Measurements from ENCODE around the gene NOL9.

The NOL9 gene

GRCh38 chr1:6596886-6597776 is 42.8 kb upstream of the NOL9 start:
- Histone ChIP-seq H3K9me3 (replicated peaks; ENCODE audit: low read length) (no peaks in the 10 kb centered on the region), H3K4me2 (ENCODE audit: low read length) (peak overlapping the region; percentile 43), H3K4me1 (ENCODE audit: control insufficient read depth, insufficient read depth, low read length) (peaks cover 35% of the 10 kb centered on the region), H3K9ac (ENCODE audit: low read depth, low read length) (peak overlapping the region; percentile 6), H3K4me3 (ENCODE audit: low read length) (no peak overlapping the region), H3K27me3 (ENCODE audit: control insufficient read depth, insufficient read depth, low read length) (no peaks in the 10 kb centered on the region), H3K36me3 (ENCODE audit: insufficient read depth, low read length) (peaks cover 71% of the 10 kb centered on the region)

- no peak overlapping the region for H3K9ac ChIP-seq (ENCODE audit: low read depth, low read length)
- H3K4me1 ChIP-seq (ENCODE audit: control insufficient read depth, insufficient read depth, low read length): peaks cover 43% of the 10 kb centered on the region
- no peak overlapping the region for H3K4me3 ChIP-seq (ENCODE audit: low read length)
- peaks cover 79% of the 10 kb centered on the region for H3K36me3 ChIP-seq (ENCODE audit: insufficient read depth, low read length)
- H3K27me3 ChIP-seq (ENCODE audit: control insufficient read depth, insufficient read depth, low read length): no peaks in the 10 kb centered on the region
- peak overlapping the region; percentile 23 for H3K4me2 ChIP-seq (ENCODE audit: low read length)
- no peaks in the 10 kb centered on the region for H3K9me3 ChIP-seq (replicated peaks; ENCODE audit: low read length)
These were observed 42.0 kb upstream of the NOL9 start for GRCh38 chr1:6596351-6596750.

DNA sequence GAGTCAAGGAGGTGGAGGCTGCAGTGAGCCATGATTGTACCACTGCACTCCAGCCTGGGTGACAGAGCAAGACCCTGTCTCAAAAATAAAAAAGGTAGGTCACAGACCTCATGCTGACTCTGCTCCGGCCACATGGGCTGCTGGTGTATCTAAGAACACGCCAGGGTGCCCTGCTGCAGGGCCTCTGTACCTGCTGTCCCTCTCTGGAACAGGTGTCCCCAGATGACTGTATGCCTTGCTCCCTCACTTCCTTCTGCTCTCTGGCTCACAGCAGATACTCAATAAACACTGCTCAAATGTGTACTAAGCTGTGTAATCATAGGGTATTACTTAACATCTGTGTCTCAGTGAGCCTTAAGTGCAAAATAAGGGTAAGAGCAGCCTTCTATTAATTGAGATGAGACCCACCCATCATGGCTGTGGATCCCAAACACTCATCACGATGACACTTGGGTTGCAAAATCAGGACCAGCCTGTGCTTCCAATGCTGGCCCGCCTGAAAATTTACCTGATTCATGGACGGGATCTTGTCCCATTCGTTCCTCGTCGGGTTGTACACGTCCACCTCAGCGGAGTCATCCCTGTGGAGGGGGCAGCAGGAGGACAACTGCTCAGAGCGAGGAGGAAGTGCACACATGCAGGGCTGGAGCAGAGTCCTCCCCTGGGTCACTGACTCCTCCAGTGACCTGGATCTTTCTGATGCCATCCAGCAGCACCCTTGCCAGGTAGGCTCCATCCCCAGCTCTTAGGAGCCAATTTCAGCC is 40.8 kb upstream of the NOL9 start:
- Histone ChIP-seq H3K27me3 (ENCODE audit: control insufficient read depth, insufficient read depth, low read length) (no peaks in the 10 kb centered on the region), H3K9ac (ENCODE audit: low read depth, low read length) (no peak overlapping the region), H3K9me3 (replicated peaks; ENCODE audit: low read length) (no peaks in the 10 kb centered on the region), H3K36me3 (ENCODE audit: insufficient read depth, low read length) (peaks cover 87% of the 10 kb centered on the region), H3K4me3 (ENCODE audit: low read length) (no peak overlapping the region), H3K4me2 (ENCODE audit: low read length) (no peak overlapping the region), H3K4me1 (ENCODE audit: control insufficient read depth, insufficient read depth, low read length) (peaks cover 48% of the 10 kb centered on the region)

DNA sequence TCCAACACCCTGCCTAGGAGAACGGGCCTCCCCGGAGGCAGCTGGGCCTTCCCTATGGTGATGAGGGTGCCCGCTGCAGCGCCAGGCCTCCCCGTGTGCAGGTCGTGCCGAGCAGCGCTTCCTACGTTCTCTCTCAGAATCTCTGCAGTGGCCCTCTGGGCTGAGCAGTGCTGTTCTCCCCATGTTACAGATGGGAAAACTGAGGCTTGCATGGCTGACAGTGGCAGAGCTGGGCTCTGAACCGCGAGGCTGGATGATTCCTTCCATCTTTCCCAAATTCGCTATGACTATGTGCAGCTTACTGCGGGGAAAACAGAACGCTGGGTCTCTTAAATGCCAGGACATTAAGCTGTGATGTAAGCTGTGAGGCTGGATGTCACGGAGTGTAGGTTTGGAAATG is 39.5 kb upstream of the NOL9 start:
- Histone ChIP-seq H3K4me2 (ENCODE audit: low read length) (no peak overlapping the region), H3K4me3 (ENCODE audit: low read length) (no peak overlapping the region), H3K36me3 (ENCODE audit: insufficient read depth, low read length) (peaks cover 94% of the 10 kb centered on the region), H3K4me1 (ENCODE audit: control insufficient read depth, insufficient read depth, low read length) (peaks cover 45% of the 10 kb centered on the region), H3K9me3 (replicated peaks; ENCODE audit: low read length) (no peaks in the 10 kb centered on the region), H3K9ac (ENCODE audit: low read depth, low read length) (no peak overlapping the region), H3K27me3 (ENCODE audit: control insufficient read depth, insufficient read depth, low read length) (no peaks in the 10 kb centered on the region)

DNA sequence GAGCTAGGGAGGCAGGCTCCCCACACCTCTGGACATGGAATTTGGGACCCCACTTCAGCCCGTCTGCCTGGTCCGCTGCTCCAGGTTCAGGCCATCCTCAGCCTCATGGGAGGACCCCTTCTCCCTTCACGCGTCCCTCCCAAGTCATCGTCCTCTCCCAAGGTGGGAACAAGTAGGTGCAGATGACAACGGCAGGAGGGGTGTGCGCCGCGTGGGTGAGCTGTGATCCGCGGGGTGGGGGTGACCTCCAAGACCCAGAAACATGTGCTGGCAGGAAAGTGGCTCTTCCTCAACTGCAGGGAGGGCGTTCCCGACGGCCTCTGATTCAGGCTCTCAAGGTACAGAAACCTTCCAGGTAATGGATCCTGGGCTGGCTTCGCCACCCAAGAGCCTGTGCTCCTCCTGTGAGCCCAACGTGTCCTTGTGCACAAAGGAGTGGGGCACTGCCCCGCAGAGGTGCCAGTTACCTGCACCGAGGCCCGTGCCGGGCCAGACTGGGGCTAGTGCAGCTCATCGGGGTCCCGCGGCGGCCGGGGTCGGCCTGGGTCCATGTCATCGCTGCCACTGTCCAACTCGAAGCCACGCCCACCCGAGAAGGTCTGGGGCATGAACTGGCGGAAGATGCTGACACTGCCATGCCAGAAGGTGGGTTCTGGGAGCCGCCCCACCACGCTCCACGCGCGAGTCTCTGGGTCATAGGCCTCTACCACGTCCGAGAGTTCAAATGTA is 38.7 kb upstream of the NOL9 start:
- H3K4me2 ChIP-seq (ENCODE audit: low read length): no peak overlapping the region
- H3K4me3 ChIP-seq (ENCODE audit: low read length): no peak overlapping the region
- no peak overlapping the region for H3K9ac ChIP-seq (ENCODE audit: low read depth, low read length)
- peaks cover 96% of the 10 kb centered on the region for H3K36me3 ChIP-seq (ENCODE audit: insufficient read depth, low read length)
- no peaks in the 10 kb centered on the region for H3K27me3 ChIP-seq (ENCODE audit: control insufficient read depth, insufficient read depth, low read length)
- H3K9me3 ChIP-seq (replicated peaks; ENCODE audit: low read length): no peaks in the 10 kb centered on the region
- peaks cover 38% of the 10 kb centered on the region for H3K4me1 ChIP-seq (ENCODE audit: control insufficient read depth, insufficient read depth, low read length)

DNA sequence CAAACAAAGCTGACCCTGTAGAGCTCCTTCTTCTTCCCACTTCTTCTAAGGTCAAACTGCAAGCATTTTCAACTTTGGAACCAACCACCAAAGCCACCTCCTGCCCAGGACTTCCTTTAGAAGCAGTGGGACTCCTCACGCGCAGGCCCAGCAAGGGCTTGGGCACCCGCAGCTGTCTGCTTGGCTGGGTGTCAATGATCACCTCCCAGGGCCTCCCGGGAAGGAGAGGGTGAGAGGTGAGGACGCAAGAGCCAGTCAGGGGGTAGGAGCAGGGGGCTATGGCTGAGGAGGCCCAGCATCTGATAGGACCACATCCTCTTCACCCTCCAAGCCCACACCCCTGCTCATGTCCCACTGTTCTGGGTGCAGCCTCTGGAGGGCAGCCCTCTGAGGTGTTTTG is 38.1 kb upstream of the NOL9 start:
- H3K36me3 ChIP-seq (ENCODE audit: insufficient read depth, low read length): peaks cover 90% of the 10 kb centered on the region

DNA sequence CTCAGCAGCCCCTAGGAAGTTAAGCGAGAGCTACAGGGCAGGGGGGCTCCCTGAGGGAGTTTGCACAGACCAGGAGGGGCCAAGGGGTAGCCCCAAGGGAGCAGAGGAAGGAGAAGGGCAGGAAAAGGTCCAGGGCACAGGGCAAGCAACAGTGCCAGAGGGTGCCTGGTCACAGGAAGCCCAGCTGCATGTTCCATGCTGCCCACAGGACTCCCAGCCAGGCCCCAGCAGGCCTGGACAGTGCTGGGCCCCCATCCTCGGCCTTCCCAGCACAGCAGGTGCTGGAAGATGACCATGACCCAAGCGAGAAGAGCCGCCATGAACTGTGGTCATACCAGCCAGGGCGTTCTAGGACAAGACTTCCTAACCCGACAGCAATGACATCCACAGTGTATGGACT is 37.3 kb upstream of the NOL9 start:
- H3K4me3 ChIP-seq (ENCODE audit: low read length): no peak overlapping the region
- no peaks in the 10 kb centered on the region for H3K9me3 ChIP-seq (replicated peaks; ENCODE audit: low read length)

More for the DNA sequence above, 38.1 kb upstream of the NOL9 start:
- Histone ChIP-seq H3K9ac (ENCODE audit: low read depth, low read length) (no peak overlapping the region), H3K4me1 (ENCODE audit: control insufficient read depth, insufficient read depth, low read length) (peaks cover 35% of the 10 kb centered on the region), H3K4me3 (ENCODE audit: low read length) (no peak overlapping the region), H3K27me3 (ENCODE audit: control insufficient read depth, insufficient read depth, low read length) (no peaks in the 10 kb centered on the region), H3K4me2 (ENCODE audit: low read length) (no peak overlapping the region), H3K9me3 (replicated peaks; ENCODE audit: low read length) (no peaks in the 10 kb centered on the region)

DNA sequence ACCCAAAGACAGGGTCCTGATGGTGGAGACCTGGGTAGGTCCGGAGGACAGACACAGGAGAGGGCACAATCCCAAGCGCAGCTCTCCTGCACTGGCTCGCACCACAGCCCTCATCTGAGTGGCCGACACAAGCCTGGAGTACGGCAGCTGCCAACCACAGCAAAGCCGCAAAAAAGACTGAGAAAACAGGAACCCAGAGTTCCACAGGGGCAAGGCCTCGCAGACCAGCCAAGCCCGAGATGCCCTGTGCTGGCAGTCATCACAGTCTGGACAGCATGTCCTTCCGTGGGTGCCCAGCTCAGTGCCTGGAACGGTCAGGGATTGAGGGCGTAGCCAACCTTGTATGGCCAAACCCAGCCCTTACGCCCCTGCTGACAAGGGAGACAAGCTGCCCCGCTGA is 36.9 kb upstream of the NOL9 start:
- Histone ChIP-seq H3K4me3 (ENCODE audit: low read length) (no peak overlapping the region), H3K27me3 (ENCODE audit: control insufficient read depth, insufficient read depth, low read length) (no peaks in the 10 kb centered on the region), H3K36me3 (ENCODE audit: insufficient read depth, low read length) (peaks cover 78% of the 10 kb centered on the region), H3K9ac (ENCODE audit: low read depth, low read length) (no peak overlapping the region), H3K4me1 (ENCODE audit: control insufficient read depth, insufficient read depth, low read length) (peaks cover 32% of the 10 kb centered on the region), H3K9me3 (replicated peaks; ENCODE audit: low read length) (no peaks in the 10 kb centered on the region), H3K4me2 (ENCODE audit: low read length) (no peak overlapping the region)

More for the DNA sequence above, 37.3 kb upstream of the NOL9 start:
- Histone ChIP-seq H3K4me2 (ENCODE audit: low read length) (no peak overlapping the region), H3K36me3 (ENCODE audit: insufficient read depth, low read length) (peaks cover 82% of the 10 kb centered on the region), H3K9ac (ENCODE audit: low read depth, low read length) (no peak overlapping the region), H3K4me1 (ENCODE audit: control insufficient read depth, insufficient read depth, low read length) (peaks cover 34% of the 10 kb centered on the region), H3K27me3 (ENCODE audit: control insufficient read depth, insufficient read depth, low read length) (no peaks in the 10 kb centered on the region)

DNA sequence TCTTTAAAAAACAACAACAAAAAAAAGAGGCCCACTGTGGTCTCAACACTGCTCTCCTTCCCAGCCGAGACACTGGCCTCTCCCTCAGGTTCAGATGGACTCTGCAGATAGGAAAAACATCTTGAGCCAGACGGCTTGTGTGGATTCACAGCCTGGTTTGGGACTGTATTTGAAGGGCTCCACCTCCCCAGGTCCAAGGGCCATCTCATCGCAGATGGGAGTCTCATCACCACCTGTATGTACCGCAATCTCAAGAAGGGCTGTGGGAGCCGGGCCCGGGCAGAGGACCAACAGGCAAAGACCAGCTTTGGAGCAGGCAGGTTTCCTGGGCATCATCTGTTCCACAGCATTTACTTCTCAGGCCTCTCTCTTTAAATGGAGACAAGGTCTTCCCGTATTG is 35.7 kb upstream of the NOL9 start:
- Histone ChIP-seq H3K4me2 (ENCODE audit: low read length) (no peak overlapping the region), H3K9me3 (replicated peaks; ENCODE audit: low read length) (no peaks in the 10 kb centered on the region), H3K4me1 (ENCODE audit: control insufficient read depth, insufficient read depth, low read length) (peaks cover 32% of the 10 kb centered on the region), H3K36me3 (ENCODE audit: insufficient read depth, low read length) (peaks cover 66% of the 10 kb centered on the region), H3K4me3 (ENCODE audit: low read length) (no peak overlapping the region), H3K27me3 (ENCODE audit: control insufficient read depth, insufficient read depth, low read length) (no peaks in the 10 kb centered on the region), H3K9ac (ENCODE audit: low read depth, low read length) (no peak overlapping the region)

GRCh38 chr1:6588893-6589520 is 34.7 kb upstream of the NOL9 start:
- Histone ChIP-seq H3K4me1 (ENCODE audit: control insufficient read depth, insufficient read depth, low read length) (peaks cover 32% of the 10 kb centered on the region), H3K4me3 (ENCODE audit: low read length) (no peak overlapping the region), H3K27me3 (ENCODE audit: control insufficient read depth, insufficient read depth, low read length) (no peaks in the 10 kb centered on the region), H3K9me3 (replicated peaks; ENCODE audit: low read length) (no peaks in the 10 kb centered on the region), H3K9ac (ENCODE audit: low read depth, low read length) (no peak overlapping the region), H3K36me3 (ENCODE audit: insufficient read depth, low read length) (peaks cover 57% of the 10 kb centered on the region), H3K4me2 (ENCODE audit: low read length) (no peak overlapping the region)

All from skeletal muscle satellite cell (primary cell).